Thoracic aorta (tissue), 2 donors: ENCODE results near the gene SETD1B. TPM values are rescaled to one million over a fixed set of nuclear protein-coding genes. Genes with fewer than 3 reads are reported as not detected.

Experiments
- ATAC-seq: fragments of 150-250 bp; one replicate; pipeline ENCODE4 v1.8.0; 2017; ENCODE audit warnings: low read depth; ENCODE audit not compliant: insufficient number of reproducible peaks, low FRiP score
- DNase-seq: peaks from one replicate; pipeline ENCODE4 v3.0.0-alpha.2; 2020; ENCODE audit warnings: low spot score
- H3K27ac ChIP-seq, 2 donors: fragments of 200-600 bp; sonication (generic); 1 replicate in 1 of 2; 2 replicates in 1 of 2; pipeline ENCODE4 v1.5.1; 2016; ENCODE audit warnings: mild to moderate bottlenecking in 2 of 2, moderate library complexity in 2 of 2
- H3K27me3 ChIP-seq: fragments of 200-600 bp; sonication (generic); replicated peaks from 2 replicates; pipeline ENCODE4 v1.6.0; 2016; ENCODE audit warnings: mild to moderate bottlenecking; ENCODE audit not compliant: insufficient read depth
- H3K36me3 ChIP-seq: fragments of 200-600 bp; sonication (generic); one replicate; pipeline ENCODE4 v1.5.1; 2016
- H3K4me1 ChIP-seq, 2 donors: fragments of 200-600 bp; sonication (generic); 1 replicate in 1 of 2; 2 replicates in 1 of 2; pipeline versions ENCODE4 v1.5.1 to v1.6.0; 2016; ENCODE audit warnings: low read depth in 2 of 2, mild to moderate bottlenecking in 1 of 2; ENCODE audit not compliant: control insufficient read depth in 1 of 2
- H3K4me3 ChIP-seq: fragments of 200-600 bp; sonication (generic); 2 replicates; pipeline ENCODE4 v1.5.1; 2016; ENCODE audit warnings: mild to moderate bottlenecking
- H3K9me3 ChIP-seq: fragments of 200-600 bp; sonication (generic); 2 replicates; pipeline ENCODE4 v1.5.1; 2016
- total RNA-seq, 2 donors: library from RNA; depleted of rRNA; stranded (reverse); fragments of >200 nt; gene quantifications; one replicate each; pipeline versions ENCODE4 v1.1.0 to v1.2.3, GENCODE V29; 2016
- TF ChIP-seq, protein P1 (sequence below): fragments of 200-600 bp; sonication (generic); IDR thresholded peaks from one replicate; pipeline ENCODE4 v1.5.1; 2019; ENCODE audit warnings: antibody characterized with exemption

The SETD1B gene
- total RNA-seq, 2 donors from 2014 or later: 21.9 to 32.7 TPM

DNA sequence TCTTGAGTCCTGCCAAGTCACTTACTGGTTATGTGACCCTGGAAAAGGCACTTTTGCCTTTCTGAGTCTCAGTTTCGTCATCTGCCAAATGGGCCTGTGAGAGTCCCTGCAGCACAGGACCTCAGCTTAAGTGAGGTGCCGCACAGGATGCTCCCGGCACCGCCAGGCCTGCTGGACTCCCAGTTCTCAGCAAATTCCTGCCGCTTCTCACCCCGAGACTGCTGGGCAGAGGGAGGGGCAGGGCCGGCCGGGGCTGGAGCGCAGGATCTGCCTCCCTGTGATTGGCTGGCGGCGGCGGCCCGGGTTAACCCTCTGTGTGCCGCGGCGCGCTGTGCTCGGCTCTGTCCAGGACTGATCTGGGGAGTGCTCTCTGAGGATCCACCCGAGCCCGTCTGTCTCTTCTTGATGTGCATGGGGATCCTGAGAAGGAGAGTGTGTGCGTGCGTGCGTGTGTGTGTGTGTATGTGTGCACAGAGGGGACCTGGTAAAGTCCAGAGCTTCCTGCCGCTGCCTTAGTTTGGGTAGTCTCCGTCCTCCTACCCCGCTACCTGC is 8.6 kb downstream of the SETD1B start:
- peaks cover 55% of the 10 kb centered on the region for H3K36me3 ChIP-seq
- DNase-seq: no peak

DNA sequence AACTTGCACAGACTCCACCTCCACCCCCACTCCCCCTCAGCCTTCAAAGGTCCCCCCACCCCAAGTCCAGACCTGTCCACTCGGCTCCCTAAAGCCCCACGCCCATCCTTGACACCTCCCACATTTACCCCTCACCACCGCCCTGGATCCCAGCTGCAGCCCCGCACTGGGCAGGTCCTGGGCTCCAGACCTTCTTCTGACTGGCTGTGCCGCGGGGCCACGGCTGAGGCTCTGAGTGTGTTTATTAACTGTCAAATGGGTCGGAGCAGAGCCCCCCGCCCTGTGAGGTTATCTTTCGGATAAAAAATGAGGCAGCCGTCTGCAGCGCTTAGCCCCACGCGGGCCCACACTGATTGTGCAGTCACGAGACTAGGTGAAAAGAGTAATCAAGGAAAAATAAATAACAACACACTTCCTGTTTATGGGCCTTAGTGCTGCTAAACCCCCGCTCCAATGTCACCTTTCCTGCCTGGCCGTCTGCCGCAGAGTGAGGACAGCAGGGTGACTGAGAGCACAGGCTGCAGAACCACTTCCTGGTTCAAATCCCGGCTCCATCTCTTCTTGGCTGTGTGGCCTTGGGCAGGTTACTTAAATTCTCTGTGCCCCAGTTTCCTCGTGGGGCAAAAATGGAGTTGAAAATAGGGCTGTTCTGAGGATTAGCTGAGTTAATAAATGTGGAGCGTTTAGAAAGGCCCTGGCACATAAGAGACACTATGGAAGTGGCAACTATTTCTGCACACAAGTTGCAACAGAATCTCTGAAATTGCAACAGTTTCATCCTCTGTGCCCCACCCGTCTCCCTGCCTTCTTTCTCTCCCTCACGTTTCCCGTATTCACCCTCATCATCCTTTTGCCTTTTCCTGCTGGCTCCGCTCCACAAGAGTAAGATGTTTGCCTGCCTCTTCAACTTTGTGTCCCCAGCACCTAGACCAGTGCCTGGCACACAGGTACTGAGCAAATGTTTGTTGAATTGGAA is 9.4 kb downstream of the SETD1B start:
- DNase-seq (no peak), ATAC-seq (no peak)
- Histone ChIP-seq H3K4me3 (peak overlapping the region; percentile 84), H3K27me3 (no peaks in the 10 kb centered on the region), H3K36me3 (peaks cover 58% of the 10 kb centered on the region), H3K9me3 (no peaks in the 10 kb centered on the region), H3K4me1 (peaks cover 18 to 39% of the 10 kb centered on the region in 2 donors), H3K27ac (no peak overlapping the region)
- TF ChIP-seq, protein P1, sequence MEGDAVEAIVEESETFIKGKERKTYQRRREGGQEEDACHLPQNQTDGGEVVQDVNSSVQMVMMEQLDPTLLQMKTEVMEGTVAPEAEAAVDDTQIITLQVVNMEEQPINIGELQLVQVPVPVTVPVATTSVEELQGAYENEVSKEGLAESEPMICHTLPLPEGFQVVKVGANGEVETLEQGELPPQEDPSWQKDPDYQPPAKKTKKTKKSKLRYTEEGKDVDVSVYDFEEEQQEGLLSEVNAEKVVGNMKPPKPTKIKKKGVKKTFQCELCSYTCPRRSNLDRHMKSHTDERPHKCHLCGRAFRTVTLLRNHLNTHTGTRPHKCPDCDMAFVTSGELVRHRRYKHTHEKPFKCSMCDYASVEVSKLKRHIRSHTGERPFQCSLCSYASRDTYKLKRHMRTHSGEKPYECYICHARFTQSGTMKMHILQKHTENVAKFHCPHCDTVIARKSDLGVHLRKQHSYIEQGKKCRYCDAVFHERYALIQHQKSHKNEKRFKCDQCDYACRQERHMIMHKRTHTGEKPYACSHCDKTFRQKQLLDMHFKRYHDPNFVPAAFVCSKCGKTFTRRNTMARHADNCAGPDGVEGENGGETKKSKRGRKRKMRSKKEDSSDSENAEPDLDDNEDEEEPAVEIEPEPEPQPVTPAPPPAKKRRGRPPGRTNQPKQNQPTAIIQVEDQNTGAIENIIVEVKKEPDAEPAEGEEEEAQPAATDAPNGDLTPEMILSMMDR: no peak

More for the DNA sequence above, 8.6 kb downstream of the SETD1B start:
- TF ChIP-seq, protein P1: peak; percentile 33
- H3K27ac ChIP-seq: peak overlapping the region; percentile 27 to 69
- H3K4me3 ChIP-seq: peak overlapping the region; percentile 84
- no peaks in the 10 kb centered on the region for H3K9me3 ChIP-seq
- ATAC-seq: peak; percentile 59
- no peaks in the 10 kb centered on the region for H3K27me3 ChIP-seq
- peaks cover 19 to 47% of the 10 kb centered on the region in 2 donors for H3K4me1 ChIP-seq

GRCh38 chr12:121813951-121814350 is 10.1 kb downstream of the SETD1B start:
- Histone ChIP-seq H3K27me3 (no peaks in the 10 kb centered on the region), H3K9me3 (no peaks in the 10 kb centered on the region), H3K4me1 (peaks cover 18 to 39% of the 10 kb centered on the region in 2 donors), H3K4me3 (no peak overlapping the region), H3K27ac (no peak overlapping the region), H3K36me3 (peaks cover 53% of the 10 kb centered on the region)
- ATAC-seq (no peak), DNase-seq (no peak)
- TF ChIP-seq, protein P1: no peak

DNA sequence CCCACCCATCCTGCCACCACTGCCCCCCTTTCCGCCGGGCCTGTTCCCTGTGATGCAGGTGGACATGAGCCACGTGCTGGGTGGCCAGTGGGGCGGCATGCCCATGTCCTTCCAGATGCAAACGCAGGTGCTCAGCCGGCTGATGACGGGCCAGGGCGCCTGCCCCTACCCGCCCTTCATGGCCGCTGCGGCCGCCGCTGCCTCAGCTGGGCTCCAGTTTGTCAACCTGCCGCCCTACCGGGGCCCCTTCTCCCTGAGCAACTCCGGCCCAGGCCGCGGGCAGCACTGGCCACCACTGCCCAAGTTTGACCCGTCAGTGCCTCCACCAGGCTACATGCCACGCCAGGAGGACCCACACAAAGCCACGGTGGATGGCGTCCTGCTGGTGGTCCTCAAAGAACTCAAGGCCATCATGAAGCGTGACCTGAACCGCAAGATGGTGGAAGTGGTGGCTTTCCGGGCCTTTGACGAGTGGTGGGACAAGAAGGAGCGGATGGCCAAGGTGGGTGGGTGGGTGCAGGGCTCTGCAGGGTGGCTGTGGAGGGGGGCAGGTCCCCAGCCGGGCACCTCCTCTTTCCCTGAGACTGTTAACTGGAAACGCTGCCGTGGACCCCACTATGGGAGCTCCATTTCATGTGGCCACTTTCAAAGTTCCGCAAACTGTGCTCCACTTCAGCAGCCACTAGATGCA is 10.8 kb downstream of the SETD1B start:
- peaks cover 55% of the 10 kb centered on the region for H3K36me3 ChIP-seq
- no peak for DNase-seq
- TF ChIP-seq, protein P1: no peak

DNA sequence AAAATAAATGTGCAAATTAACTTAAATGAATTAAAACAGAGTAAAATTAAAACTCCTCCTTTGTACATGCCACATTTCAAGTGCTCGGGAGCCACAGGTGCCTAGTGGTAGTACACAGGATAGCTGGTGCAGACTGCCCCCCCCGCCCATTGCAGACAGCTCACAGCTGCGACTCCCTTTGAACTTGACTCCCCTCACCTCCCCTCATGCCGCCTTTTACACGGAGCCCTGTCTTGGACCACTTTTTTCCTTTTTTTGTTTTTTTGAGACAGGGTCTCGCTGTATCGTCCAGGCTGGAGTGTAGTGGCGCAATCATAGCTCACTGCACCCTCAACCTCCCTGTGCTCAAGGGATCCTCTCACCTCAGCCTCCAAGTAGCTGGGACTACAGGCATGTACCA is 11.5 kb downstream of the SETD1B start:
- H3K36me3 ChIP-seq: peaks cover 55% of the 10 kb centered on the region

More for the DNA sequence above, 10.8 kb downstream of the SETD1B start:
- Histone ChIP-seq H3K9me3 (no peaks in the 10 kb centered on the region), H3K27ac (no peak overlapping the region), H3K27me3 (no peaks in the 10 kb centered on the region), H3K4me1 (peaks cover 18 to 39% of the 10 kb centered on the region in 2 donors), H3K4me3 (no peak overlapping the region)
- no peak for ATAC-seq

More for the DNA sequence above, 11.5 kb downstream of the SETD1B start:
- Histone ChIP-seq H3K4me3 (no peak overlapping the region), H3K9me3 (no peaks in the 10 kb centered on the region), H3K4me1 (peaks cover 18 to 33% of the 10 kb centered on the region in 2 donors), H3K27ac (no peak overlapping the region), H3K27me3 (no peaks in the 10 kb centered on the region)
- ATAC-seq (no peak), DNase-seq (no peak)
- TF ChIP-seq, protein P1: no peak
